Measurements from ENCODE around the gene WHAMM. TPM values are rescaled to one million over a fixed set of nuclear protein-coding genes. Genes with fewer than 3 reads are reported as not detected.
A peak's percentile ranks its signal among the peaks of the same experiment; 100 is the strongest.

The WHAMM gene
- total RNA-seq, 1 donor from 2014 or later = 9.4 TPM

- Histone ChIP-seq H3K36me3 (ENCODE audit: insufficient read depth, low read length) (peaks cover 46% of the 10 kb centered on the region), H3K9me3 (ENCODE audit: insufficient read depth, low read depth, low read length) (no peaks in the 10 kb centered on the region), H3K4me3 (ENCODE audit: insufficient read depth, low read depth, low read length) (peak overlapping the region; percentile 22), H4K20me1 (ENCODE audit: insufficient read depth, low read length) (no peaks in the 10 kb centered on the region), H3K79me2 (ENCODE audit: insufficient read depth, low read length) (peaks cover 7% of the 10 kb centered on the region), H3K27me3 (ENCODE audit: insufficient read depth, low read length) (no peaks in the 10 kb centered on the region), H3K27ac (ENCODE audit: low read depth, low read length) (peak overlapping the region; percentile 87), H3K4me1 (ENCODE audit: insufficient read depth, low read length) (peaks cover 21% of the 10 kb centered on the region), H2AFZ (ENCODE audit: low read depth, low read length) (peak overlapping the region; percentile 22), H3K9ac (ENCODE audit: low read length) (peak overlapping the region; percentile 65), H3K4me2 (ENCODE audit: low read length) (peak overlapping the region; percentile 82)
- DNase-seq (ENCODE audit: low read depth) = peak; percentile 93
- H3K4me1 Mint-ChIP-seq (ENCODE audit: low read depth, unreplicated experiment) = peaks cover 24% of the 10 kb centered on the region
- FAIRE-seq = peak; percentile 32
- H3K36me3 Mint-ChIP-seq (ENCODE audit: low read depth, unreplicated experiment) = peaks cover 25% of the 10 kb centered on the region
- TF ChIP-seq, protein P1, sequence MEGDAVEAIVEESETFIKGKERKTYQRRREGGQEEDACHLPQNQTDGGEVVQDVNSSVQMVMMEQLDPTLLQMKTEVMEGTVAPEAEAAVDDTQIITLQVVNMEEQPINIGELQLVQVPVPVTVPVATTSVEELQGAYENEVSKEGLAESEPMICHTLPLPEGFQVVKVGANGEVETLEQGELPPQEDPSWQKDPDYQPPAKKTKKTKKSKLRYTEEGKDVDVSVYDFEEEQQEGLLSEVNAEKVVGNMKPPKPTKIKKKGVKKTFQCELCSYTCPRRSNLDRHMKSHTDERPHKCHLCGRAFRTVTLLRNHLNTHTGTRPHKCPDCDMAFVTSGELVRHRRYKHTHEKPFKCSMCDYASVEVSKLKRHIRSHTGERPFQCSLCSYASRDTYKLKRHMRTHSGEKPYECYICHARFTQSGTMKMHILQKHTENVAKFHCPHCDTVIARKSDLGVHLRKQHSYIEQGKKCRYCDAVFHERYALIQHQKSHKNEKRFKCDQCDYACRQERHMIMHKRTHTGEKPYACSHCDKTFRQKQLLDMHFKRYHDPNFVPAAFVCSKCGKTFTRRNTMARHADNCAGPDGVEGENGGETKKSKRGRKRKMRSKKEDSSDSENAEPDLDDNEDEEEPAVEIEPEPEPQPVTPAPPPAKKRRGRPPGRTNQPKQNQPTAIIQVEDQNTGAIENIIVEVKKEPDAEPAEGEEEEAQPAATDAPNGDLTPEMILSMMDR (IDR thresholded peaks at IDR 0.05; ENCODE audit: insufficient read depth, low read depth, low read length) = no peak
- no peak for TF ChIP-seq EZH2 (IDR thresholded peaks at IDR 0.05; ENCODE audit: insufficient read depth, low read length)
- peak overlapping the region; percentile 86 for H3K27ac Mint-ChIP-seq (ENCODE audit: unreplicated experiment)
- no peaks in the 10 kb centered on the region for H3K9me3 Mint-ChIP-seq (ENCODE audit: unreplicated experiment)
- peak overlapping the region; percentile 66 for H3K4me3 Mint-ChIP-seq (ENCODE audit: unreplicated experiment)
- no peaks in the 10 kb centered on the region for H3K27me3 Mint-ChIP-seq (ENCODE audit: low read depth, unreplicated experiment)
These were observed 23.4 kb downstream of the WHAMM start for GRCh38 chr15:82832601-82833361.

GRCh38 chr15:82833362-82833682, 23.9 kb downstream of the WHAMM start:
- Mint-ChIP-seq H3K27ac (ENCODE audit: unreplicated experiment) (peak overlapping the region; percentile 86), H3K4me3 (ENCODE audit: unreplicated experiment) (no peak overlapping the region), H3K36me3 (ENCODE audit: low read depth, unreplicated experiment) (peaks cover 25% of the 10 kb centered on the region), H3K27me3 (ENCODE audit: low read depth, unreplicated experiment) (no peaks in the 10 kb centered on the region), H3K9me3 (ENCODE audit: unreplicated experiment) (no peaks in the 10 kb centered on the region), H3K4me1 (ENCODE audit: low read depth, unreplicated experiment) (peaks cover 24% of the 10 kb centered on the region)
- DNase-seq (ENCODE audit: low read depth) = no peak
- H3K9me3 ChIP-seq (ENCODE audit: insufficient read depth, low read depth, low read length) = no peaks in the 10 kb centered on the region
- peaks cover 7% of the 10 kb centered on the region for H3K79me2 ChIP-seq (ENCODE audit: insufficient read depth, low read length)
- H3K9ac ChIP-seq (ENCODE audit: low read length) = peak overlapping the region; percentile 63
- H3K4me1 ChIP-seq (ENCODE audit: insufficient read depth, low read length) = peaks cover 21% of the 10 kb centered on the region
- no peaks in the 10 kb centered on the region for H4K20me1 ChIP-seq (ENCODE audit: insufficient read depth, low read length)
- peak overlapping the region; percentile 87 for H3K27ac ChIP-seq (ENCODE audit: low read depth, low read length)
- peak overlapping the region; percentile 82 for H3K4me2 ChIP-seq (ENCODE audit: low read length)
- peak overlapping the region; percentile 22 for H3K4me3 ChIP-seq (ENCODE audit: insufficient read depth, low read depth, low read length)
- H2AFZ ChIP-seq (ENCODE audit: low read depth, low read length) = no peak overlapping the region
- FAIRE-seq = no peak
- no peaks in the 10 kb centered on the region for H3K27me3 ChIP-seq (ENCODE audit: insufficient read depth, low read length)
- H3K36me3 ChIP-seq (ENCODE audit: insufficient read depth, low read length) = peaks cover 41% of the 10 kb centered on the region
- TF ChIP-seq, protein P1 (IDR thresholded peaks at IDR 0.05; ENCODE audit: insufficient read depth, low read depth, low read length) = no peak
- TF ChIP-seq EZH2 (IDR thresholded peaks at IDR 0.05; ENCODE audit: insufficient read depth, low read length) = no peak

DNA sequence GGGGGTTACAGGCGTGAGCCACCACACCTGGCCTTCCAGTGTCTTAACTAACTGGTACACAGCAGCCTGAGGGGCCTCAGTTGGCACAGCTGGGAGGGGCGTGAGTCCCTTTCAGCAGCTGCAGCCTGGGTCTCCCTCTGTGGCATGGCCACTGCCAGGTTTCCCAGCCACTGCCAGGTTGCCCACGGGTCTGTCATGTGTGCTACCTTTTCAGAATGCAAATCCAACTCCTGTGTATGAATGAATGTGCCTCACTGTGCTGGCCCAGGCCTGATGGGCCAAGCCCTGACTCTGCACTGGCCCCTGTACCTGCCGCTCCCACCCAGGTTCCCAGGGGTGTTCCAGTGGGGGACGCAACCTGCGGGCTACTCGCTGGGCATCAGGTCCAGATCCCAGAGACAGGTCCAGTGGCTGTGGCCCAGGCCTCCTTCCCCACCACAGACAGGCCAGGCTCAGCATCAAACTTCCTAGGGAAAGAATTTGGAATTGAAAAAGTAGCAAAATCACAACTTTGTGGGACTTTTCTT, 26.0 kb downstream of the WHAMM start:
- DNase-seq (ENCODE audit: low read depth) (no peak), FAIRE-seq (no peak)
- Mint-ChIP-seq H3K4me3 (ENCODE audit: unreplicated experiment) (no peak overlapping the region), H3K36me3 (ENCODE audit: low read depth, unreplicated experiment) (peaks cover 22% of the 10 kb centered on the region), H3K27ac (ENCODE audit: unreplicated experiment) (no peak overlapping the region), H3K27me3 (ENCODE audit: low read depth, unreplicated experiment) (no peaks in the 10 kb centered on the region), H3K9me3 (ENCODE audit: unreplicated experiment) (no peaks in the 10 kb centered on the region), H3K4me1 (ENCODE audit: low read depth, unreplicated experiment) (peaks cover 24% of the 10 kb centered on the region)
- H3K4me2 ChIP-seq (ENCODE audit: low read length) = no peak overlapping the region
- H3K27me3 ChIP-seq (ENCODE audit: insufficient read depth, low read length) = no peaks in the 10 kb centered on the region
- no peak overlapping the region for H2AFZ ChIP-seq (ENCODE audit: low read depth, low read length)
- H4K20me1 ChIP-seq (ENCODE audit: insufficient read depth, low read length) = no peaks in the 10 kb centered on the region
- H3K27ac ChIP-seq (ENCODE audit: low read depth, low read length) = no peak overlapping the region
- H3K4me1 ChIP-seq (ENCODE audit: insufficient read depth, low read length) = peaks cover 21% of the 10 kb centered on the region
- H3K9me3 ChIP-seq (ENCODE audit: insufficient read depth, low read depth, low read length) = no peaks in the 10 kb centered on the region
- H3K9ac ChIP-seq (ENCODE audit: low read length) = no peak overlapping the region
- peaks cover 37% of the 10 kb centered on the region for H3K36me3 ChIP-seq (ENCODE audit: insufficient read depth, low read length)
- TF ChIP-seq EZH2 (IDR thresholded peaks at IDR 0.05; ENCODE audit: insufficient read depth, low read length) = no peak
- TF ChIP-seq, protein P1 (IDR thresholded peaks at IDR 0.05; ENCODE audit: insufficient read depth, low read depth, low read length) = no peak
- peaks cover 4% of the 10 kb centered on the region for H3K79me2 ChIP-seq (ENCODE audit: insufficient read depth, low read length)
- no peak overlapping the region for H3K4me3 ChIP-seq (ENCODE audit: insufficient read depth, low read depth, low read length)

All from astrocyte (in vitro differentiated cells and primary cell).